Neural progenitor cell (in vitro differentiated cells): ENCODE results near the gene MARCHF3.

Experiments
- EZH2 ChIP-seq: fragments of 200-600 bp; sonication (generic); IDR thresholded peaks from 2 replicates; pipeline ENCODE4 v1.6.1; 2017; ENCODE audit warnings: antibody characterized with exemption, mild to moderate bottlenecking, moderate library complexity
- TF ChIP-seq, protein P1 (sequence below): fragments of 200-600 bp; sonication (generic); IDR thresholded peaks from 2 replicates; pipeline ENCODE4 v1.5.1; 2017; ENCODE audit warnings: antibody characterized with exemption, mild to moderate bottlenecking

DNA sequence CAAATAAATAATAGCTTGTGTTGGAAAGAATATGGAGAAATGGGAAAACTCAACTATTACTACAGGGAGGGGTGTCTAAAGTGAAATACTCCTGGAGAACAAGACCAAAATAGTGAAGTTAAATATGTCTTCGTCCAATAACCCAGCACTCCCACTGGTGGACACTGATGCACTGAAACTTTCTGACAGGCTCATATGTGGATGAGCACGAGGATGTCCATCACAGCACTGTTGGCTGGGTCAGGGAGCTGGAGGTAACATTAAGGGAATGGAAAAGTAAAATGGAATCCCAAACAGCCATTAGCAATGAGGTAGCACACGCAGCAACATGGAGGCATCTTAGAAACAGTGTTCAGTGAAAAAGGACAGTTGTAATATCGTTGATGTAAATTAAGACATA is 167.0 kb downstream of the MARCHF3 start:
- TF ChIP-seq EZH2: no peak
- TF ChIP-seq, protein P1, sequence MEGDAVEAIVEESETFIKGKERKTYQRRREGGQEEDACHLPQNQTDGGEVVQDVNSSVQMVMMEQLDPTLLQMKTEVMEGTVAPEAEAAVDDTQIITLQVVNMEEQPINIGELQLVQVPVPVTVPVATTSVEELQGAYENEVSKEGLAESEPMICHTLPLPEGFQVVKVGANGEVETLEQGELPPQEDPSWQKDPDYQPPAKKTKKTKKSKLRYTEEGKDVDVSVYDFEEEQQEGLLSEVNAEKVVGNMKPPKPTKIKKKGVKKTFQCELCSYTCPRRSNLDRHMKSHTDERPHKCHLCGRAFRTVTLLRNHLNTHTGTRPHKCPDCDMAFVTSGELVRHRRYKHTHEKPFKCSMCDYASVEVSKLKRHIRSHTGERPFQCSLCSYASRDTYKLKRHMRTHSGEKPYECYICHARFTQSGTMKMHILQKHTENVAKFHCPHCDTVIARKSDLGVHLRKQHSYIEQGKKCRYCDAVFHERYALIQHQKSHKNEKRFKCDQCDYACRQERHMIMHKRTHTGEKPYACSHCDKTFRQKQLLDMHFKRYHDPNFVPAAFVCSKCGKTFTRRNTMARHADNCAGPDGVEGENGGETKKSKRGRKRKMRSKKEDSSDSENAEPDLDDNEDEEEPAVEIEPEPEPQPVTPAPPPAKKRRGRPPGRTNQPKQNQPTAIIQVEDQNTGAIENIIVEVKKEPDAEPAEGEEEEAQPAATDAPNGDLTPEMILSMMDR: no peak
